Measurements from ENCODE around the gene FKBP9. TPM values are rescaled to one million over a fixed set of nuclear protein-coding genes. Genes with fewer than 3 reads are reported as not detected.

FKBP9 gene, protein sequence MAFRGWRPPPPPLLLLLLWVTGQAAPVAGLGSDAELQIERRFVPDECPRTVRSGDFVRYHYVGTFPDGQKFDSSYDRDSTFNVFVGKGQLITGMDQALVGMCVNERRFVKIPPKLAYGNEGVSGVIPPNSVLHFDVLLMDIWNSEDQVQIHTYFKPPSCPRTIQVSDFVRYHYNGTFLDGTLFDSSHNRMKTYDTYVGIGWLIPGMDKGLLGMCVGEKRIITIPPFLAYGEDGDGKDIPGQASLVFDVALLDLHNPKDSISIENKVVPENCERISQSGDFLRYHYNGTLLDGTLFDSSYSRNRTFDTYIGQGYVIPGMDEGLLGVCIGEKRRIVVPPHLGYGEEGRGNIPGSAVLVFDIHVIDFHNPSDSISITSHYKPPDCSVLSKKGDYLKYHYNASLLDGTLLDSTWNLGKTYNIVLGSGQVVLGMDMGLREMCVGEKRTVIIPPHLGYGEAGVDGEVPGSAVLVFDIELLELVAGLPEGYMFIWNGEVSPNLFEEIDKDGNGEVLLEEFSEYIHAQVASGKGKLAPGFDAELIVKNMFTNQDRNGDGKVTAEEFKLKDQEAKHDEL
- 72.6 to 173 TPM (median 92.2 TPM) in 3 replicates for polyA plus RNA-seq
- 91.6 TPM for polyA plus RNA-seq (2011; ENCODE audit: low read depth)
- 74.2 and 99.6 TPM in 2 replicates for polyA plus RNA-seq (2011; cell fraction: cytosol; rRNA removed)
- 210 and 211 TPM in 2 replicates for polyA plus RNA-seq (2011; cell fraction: nucleus; rRNA removed)
- 138 and 144 TPM in 2 replicates for polyA plus RNA-seq (2012; ENCODE audit: low replicate concordance)
- 88.1 to 215 TPM (median 145 TPM) in 3 replicates for polyA minus RNA-seq
- 229 TPM for polyA minus RNA-seq (2011; cell fraction: cytosol; rRNA and poly(A)+ RNA removed)
- 179 and 344 TPM in 2 replicates for polyA minus RNA-seq (2011; cell fraction: nucleus; rRNA and poly(A)+ RNA removed)

- H3K4me2 ChIP-seq (ENCODE audit: control insufficient read depth, extremely low read depth, insufficient read depth, low read depth, low read length): peak within 1 kb of the TSS; percentile 98
- peak within 1 kb of the TSS; percentile 91 for H3K27ac ChIP-seq (ENCODE audit: control insufficient read depth, insufficient read depth, low read length)
- H3K9me1 ChIP-seq (ENCODE audit: control insufficient read depth, extremely low read depth, insufficient read depth, low read length): peaks cover 3% of the 10 kb centered on the region
- no peak for DNase-seq (ENCODE audit: low read depth, low spot score)
- H3K9me3 ChIP-seq (ENCODE audit: control insufficient read depth, low read depth, low read length): no peaks in the 10 kb centered on the region
- H2AFZ ChIP-seq (ENCODE audit: control insufficient read depth, low read length): peak within 1 kb of the TSS; percentile 97
- FAIRE-seq: no peak
- H4K20me1 ChIP-seq (ENCODE audit: control insufficient read depth, extremely low read depth, insufficient read depth, low read length): no peaks in the 10 kb centered on the region
- H3K27me3 ChIP-seq (ENCODE audit: control insufficient read depth, extremely low read depth, insufficient read depth, low read length): no peaks in the 10 kb centered on the region
- H3K4me1 ChIP-seq (ENCODE audit: control insufficient read depth, extremely low read depth, insufficient read depth, low read length): peaks cover 13% of the 10 kb centered on the region
- H3K79me2 ChIP-seq (ENCODE audit: control insufficient read depth, insufficient read depth, low read length): peaks cover 25% of the 10 kb centered on the region
- TF ChIP-seq CTCF (optimal IDR thresholded peaks at IDR 0.05 in 1 of 3, IDR thresholded peaks at IDR 0.05 in 1 of 3, conservative IDR thresholded peaks at IDR 0.05 in 1 of 3; ENCODE audit: extremely low read depth in 1 of 3, insufficient read depth in 2 of 3, low read length in 3 of 3) (no peak), EZH2 (IDR thresholded peaks at IDR 0.05; ENCODE audit: low read length) (no peak)
- no peaks in the 10 kb centered on the region for H3K36me3 ChIP-seq (ENCODE audit: control insufficient read depth in 2 of 2, extremely low read depth in 1 of 2, insufficient read depth in 2 of 2, low read length in 2 of 2)
- H3K9ac ChIP-seq (ENCODE audit: control insufficient read depth, extremely low read depth, insufficient read depth, low read length): peak within 1 kb of the TSS; percentile 81
- dilution Hi-C loops (cut with MboI; ENCODE audit: extremely low pct_ligation_motif_present, low sequenced_read_pairs): no loop called here
- peak within 1 kb of the TSS; percentile 71 to 84 (median 72) for H3K4me3 ChIP-seq (ENCODE audit: control insufficient read depth in 2 of 3, extremely low read depth in 1 of 3, insufficient read depth in 2 of 3, low read depth in 1 of 3, low read length in 3 of 3)
Measured at GRCh38 chr7:32957326-32958045, at the start of gene FKBP9. Gene FKBP9, plus strand, starts transcription at chr7:32957440. Its CDS starts 134 bp downstream, at chr7:32957574.

- no peak overlapping the region for H3K27ac ChIP-seq (ENCODE audit: control insufficient read depth, insufficient read depth, low read length)
- H3K4me3 ChIP-seq (ENCODE audit: control insufficient read depth in 2 of 3, extremely low read depth in 1 of 3, insufficient read depth in 2 of 3, low read depth in 1 of 3, low read length in 3 of 3): no peak overlapping the region
- no peak overlapping the region for H3K9ac ChIP-seq (ENCODE audit: control insufficient read depth, extremely low read depth, insufficient read depth, low read length)
- no peaks in the 10 kb centered on the region for H3K79me2 ChIP-seq (ENCODE audit: control insufficient read depth, insufficient read depth, low read length)
- H3K4me2 ChIP-seq (ENCODE audit: control insufficient read depth, extremely low read depth, insufficient read depth, low read depth, low read length): no peak overlapping the region
- no peak overlapping the region for H2AFZ ChIP-seq (ENCODE audit: control insufficient read depth, low read length)
- no peak for DNase-seq (ENCODE audit: low read depth, low spot score)
- H3K9me1 ChIP-seq (ENCODE audit: control insufficient read depth, extremely low read depth, insufficient read depth, low read length): peaks cover 2% of the 10 kb centered on the region
- TF ChIP-seq CTCF (optimal IDR thresholded peaks at IDR 0.05 in 1 of 3, IDR thresholded peaks at IDR 0.05 in 1 of 3, conservative IDR thresholded peaks at IDR 0.05 in 1 of 3; ENCODE audit: extremely low read depth in 1 of 3, insufficient read depth in 2 of 3, low read length in 3 of 3) (no peak), EZH2 (IDR thresholded peaks at IDR 0.05; ENCODE audit: low read length) (no peak)
- no peaks in the 10 kb centered on the region for H3K27me3 ChIP-seq (ENCODE audit: control insufficient read depth, extremely low read depth, insufficient read depth, low read length)
- no peaks in the 10 kb centered on the region for H4K20me1 ChIP-seq (ENCODE audit: control insufficient read depth, extremely low read depth, insufficient read depth, low read length)
- peaks cover 2 to 3% of the 10 kb centered on the region in 2 experiments for H3K36me3 ChIP-seq (ENCODE audit: control insufficient read depth in 2 of 2, extremely low read depth in 1 of 2, insufficient read depth in 2 of 2, low read length in 2 of 2)
- H3K4me1 ChIP-seq (ENCODE audit: control insufficient read depth, extremely low read depth, insufficient read depth, low read length): no peaks in the 10 kb centered on the region
- no peaks in the 10 kb centered on the region for H3K9me3 ChIP-seq (ENCODE audit: control insufficient read depth, low read depth, low read length)
- dilution Hi-C loops (cut with MboI; ENCODE audit: extremely low pct_ligation_motif_present, low sequenced_read_pairs): no loop called here
- no peak for FAIRE-seq
Measured at GRCh38 chr7:32910195-32910594, 47.0 kb upstream of the FKBP9 start.

Measured in keratinocyte (primary cell).